ENCODE results near the gene SGPP2. TPM values are rescaled to one million over a fixed set of nuclear protein-coding genes. Genes with fewer than 3 reads are reported as not detected.
A peak's percentile ranks its signal among the peaks of the same experiment; 100 is the strongest.

The SGPP2 gene
- polyA plus RNA-seq, 1 donor (not counting 4 experiments of a cell fraction or from before 2014, with no cell fraction given): 2.6 TPM

DNA sequence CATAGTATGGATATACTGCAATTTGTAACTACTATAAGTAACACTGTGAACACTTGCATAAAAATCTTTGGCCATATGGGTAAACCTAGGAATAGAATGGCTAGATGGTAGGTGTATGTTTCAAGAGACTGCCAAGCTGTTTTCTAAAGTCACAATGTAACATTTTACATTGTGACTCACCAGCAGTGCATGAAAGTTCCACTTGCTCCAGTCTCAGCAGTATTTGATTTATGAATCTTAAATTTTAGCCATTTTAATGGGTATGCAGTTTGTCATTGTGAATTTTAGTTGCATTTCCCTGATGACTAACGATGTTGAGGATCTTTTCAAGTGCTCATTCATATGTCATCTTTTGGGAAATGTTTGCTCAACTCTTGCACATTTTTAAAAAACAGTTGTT lies 145.5 kb downstream of the SGPP2 start:
- Histone ChIP-seq H3K27me3 (ENCODE audit: control insufficient read depth, extremely low read depth, insufficient read depth, low read length) (no peaks in the 10 kb centered on the region), H3K9me1 (ENCODE audit: control insufficient read depth, extremely low read depth, insufficient read depth, low read length) (no peaks in the 10 kb centered on the region), H3K4me1 (ENCODE audit: control insufficient read depth, extremely low read depth, insufficient read depth, low read length) (peaks cover 4% of the 10 kb centered on the region), H3K9ac (ENCODE audit: control insufficient read depth, extremely low read depth, insufficient read depth, low read length) (no peak overlapping the region), H3K27ac (ENCODE audit: control insufficient read depth, insufficient read depth, low read length) (no peak overlapping the region), H3K4me2 (ENCODE audit: control insufficient read depth, extremely low read depth, insufficient read depth, low read depth, low read length) (no peak overlapping the region), H3K36me3 (ENCODE audit: control insufficient read depth in 2 of 2, extremely low read depth in 1 of 2, insufficient read depth in 2 of 2, low read length in 2 of 2) (peaks cover 7 to 34% of the 10 kb centered on the region in 2 experiments), H3K9me3 (ENCODE audit: control insufficient read depth, low read depth, low read length) (no peaks in the 10 kb centered on the region), H3K4me3 (ENCODE audit: control insufficient read depth in 2 of 3, extremely low read depth in 1 of 3, insufficient read depth in 2 of 3, low read depth in 1 of 3, low read length in 3 of 3) (no peak overlapping the region), H4K20me1 (ENCODE audit: control insufficient read depth, extremely low read depth, insufficient read depth, low read length) (no peaks in the 10 kb centered on the region), H2AFZ (ENCODE audit: control insufficient read depth, low read length) (no peak overlapping the region), H3K79me2 (ENCODE audit: control insufficient read depth, insufficient read depth, low read length) (no peaks in the 10 kb centered on the region)
- DNase-seq (ENCODE audit: low read depth, low spot score) (no peak), FAIRE-seq (no peak)
- TF ChIP-seq, protein P1, sequence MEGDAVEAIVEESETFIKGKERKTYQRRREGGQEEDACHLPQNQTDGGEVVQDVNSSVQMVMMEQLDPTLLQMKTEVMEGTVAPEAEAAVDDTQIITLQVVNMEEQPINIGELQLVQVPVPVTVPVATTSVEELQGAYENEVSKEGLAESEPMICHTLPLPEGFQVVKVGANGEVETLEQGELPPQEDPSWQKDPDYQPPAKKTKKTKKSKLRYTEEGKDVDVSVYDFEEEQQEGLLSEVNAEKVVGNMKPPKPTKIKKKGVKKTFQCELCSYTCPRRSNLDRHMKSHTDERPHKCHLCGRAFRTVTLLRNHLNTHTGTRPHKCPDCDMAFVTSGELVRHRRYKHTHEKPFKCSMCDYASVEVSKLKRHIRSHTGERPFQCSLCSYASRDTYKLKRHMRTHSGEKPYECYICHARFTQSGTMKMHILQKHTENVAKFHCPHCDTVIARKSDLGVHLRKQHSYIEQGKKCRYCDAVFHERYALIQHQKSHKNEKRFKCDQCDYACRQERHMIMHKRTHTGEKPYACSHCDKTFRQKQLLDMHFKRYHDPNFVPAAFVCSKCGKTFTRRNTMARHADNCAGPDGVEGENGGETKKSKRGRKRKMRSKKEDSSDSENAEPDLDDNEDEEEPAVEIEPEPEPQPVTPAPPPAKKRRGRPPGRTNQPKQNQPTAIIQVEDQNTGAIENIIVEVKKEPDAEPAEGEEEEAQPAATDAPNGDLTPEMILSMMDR (optimal IDR thresholded peaks at IDR 0.05 in 1 of 3, IDR thresholded peaks at IDR 0.05 in 1 of 3, conservative IDR thresholded peaks at IDR 0.05 in 1 of 3; ENCODE audit: extremely low read depth in 1 of 3, insufficient read depth in 2 of 3, low read length in 3 of 3): no peak
- no peak for TF ChIP-seq EZH2 (IDR thresholded peaks at IDR 0.05; ENCODE audit: low read length)
- dilution Hi-C loops (cut with MboI; ENCODE audit: extremely low pct_ligation_motif_present, low sequenced_read_pairs): no loop called here

- no peaks in the 10 kb centered on the region for H3K9me3 ChIP-seq (ENCODE audit: control insufficient read depth, low read depth, low read length)
- TF ChIP-seq EZH2 (IDR thresholded peaks at IDR 0.05; ENCODE audit: low read length): no peak
- H3K4me2 ChIP-seq (ENCODE audit: control insufficient read depth, extremely low read depth, insufficient read depth, low read depth, low read length): no peak overlapping the region
- H3K9me1 ChIP-seq (ENCODE audit: control insufficient read depth, extremely low read depth, insufficient read depth, low read length): no peaks in the 10 kb centered on the region
- no peak overlapping the region for H3K9ac ChIP-seq (ENCODE audit: control insufficient read depth, extremely low read depth, insufficient read depth, low read length)
- peaks cover 2 to 17% of the 10 kb centered on the region in 2 experiments for H3K36me3 ChIP-seq (ENCODE audit: control insufficient read depth in 2 of 2, extremely low read depth in 1 of 2, insufficient read depth in 2 of 2, low read length in 2 of 2)
- H4K20me1 ChIP-seq (ENCODE audit: control insufficient read depth, extremely low read depth, insufficient read depth, low read length): no peaks in the 10 kb centered on the region
- dilution Hi-C loops (cut with MboI; ENCODE audit: extremely low pct_ligation_motif_present, low sequenced_read_pairs): no loop called here
- H3K79me2 ChIP-seq (ENCODE audit: control insufficient read depth, insufficient read depth, low read length): peaks cover under 1% of the 10 kb centered on the region
- DNase-seq (ENCODE audit: low read depth, low spot score) (no peak), FAIRE-seq (no peak)
- no peaks in the 10 kb centered on the region for H3K27me3 ChIP-seq (ENCODE audit: control insufficient read depth, extremely low read depth, insufficient read depth, low read length)
- no peak overlapping the region for H3K4me3 ChIP-seq (ENCODE audit: control insufficient read depth in 2 of 3, extremely low read depth in 1 of 3, insufficient read depth in 2 of 3, low read depth in 1 of 3, low read length in 3 of 3)
- peak overlapping the region; percentile 5 for H3K27ac ChIP-seq (ENCODE audit: control insufficient read depth, insufficient read depth, low read length)
- no peak overlapping the region for H2AFZ ChIP-seq (ENCODE audit: control insufficient read depth, low read length)
- H3K4me1 ChIP-seq (ENCODE audit: control insufficient read depth, extremely low read depth, insufficient read depth, low read length): peaks cover 4% of the 10 kb centered on the region
These were observed 147.9 kb downstream of the SGPP2 start for GRCh38 chr2:222572264-222572721.

- dilution Hi-C loops (cut with MboI; ENCODE audit: extremely low pct_ligation_motif_present, low sequenced_read_pairs): no loop called here
- no peaks in the 10 kb centered on the region for H3K9me1 ChIP-seq (ENCODE audit: control insufficient read depth, extremely low read depth, insufficient read depth, low read length)
- no peak for TF ChIP-seq EZH2 (IDR thresholded peaks at IDR 0.05; ENCODE audit: low read length)
- TF ChIP-seq, protein P1 (optimal IDR thresholded peaks at IDR 0.05 in 1 of 3, IDR thresholded peaks at IDR 0.05 in 1 of 3, conservative IDR thresholded peaks at IDR 0.05 in 1 of 3; ENCODE audit: extremely low read depth in 1 of 3, insufficient read depth in 2 of 3, low read length in 3 of 3): no peak
- no peaks in the 10 kb centered on the region for H4K20me1 ChIP-seq (ENCODE audit: control insufficient read depth, extremely low read depth, insufficient read depth, low read length)
- DNase-seq (ENCODE audit: low read depth, low spot score) (no peak), FAIRE-seq (peak; percentile 60)
- H3K4me2 ChIP-seq (ENCODE audit: control insufficient read depth, extremely low read depth, insufficient read depth, low read depth, low read length): no peak overlapping the region
- H3K79me2 ChIP-seq (ENCODE audit: control insufficient read depth, insufficient read depth, low read length): peaks cover 2% of the 10 kb centered on the region
- no peak overlapping the region for H3K9ac ChIP-seq (ENCODE audit: control insufficient read depth, extremely low read depth, insufficient read depth, low read length)
- no peaks in the 10 kb centered on the region for H3K9me3 ChIP-seq (ENCODE audit: control insufficient read depth, low read depth, low read length)
- peak overlapping the region; percentile 5 for H3K27ac ChIP-seq (ENCODE audit: control insufficient read depth, insufficient read depth, low read length)
- no peaks in the 10 kb centered on the region for H3K27me3 ChIP-seq (ENCODE audit: control insufficient read depth, extremely low read depth, insufficient read depth, low read length)
- no peak overlapping the region for H2AFZ ChIP-seq (ENCODE audit: control insufficient read depth, low read length)
- no peak overlapping the region for H3K4me3 ChIP-seq (ENCODE audit: control insufficient read depth in 2 of 3, extremely low read depth in 1 of 3, insufficient read depth in 2 of 3, low read depth in 1 of 3, low read length in 3 of 3)
- H3K4me1 ChIP-seq (ENCODE audit: control insufficient read depth, extremely low read depth, insufficient read depth, low read length): peaks cover 4% of the 10 kb centered on the region
- H3K36me3 ChIP-seq (ENCODE audit: control insufficient read depth in 2 of 2, extremely low read depth in 1 of 2, insufficient read depth in 2 of 2, low read length in 2 of 2): peaks cover 3 to 14% of the 10 kb centered on the region in 2 experiments
These were observed 148.4 kb downstream of the SGPP2 start for GRCh38 chr2:222572751-222573174.
